Activated effector memory CD4-positive, alpha-beta T cell treated with anti-CD3 and anti-CD28 coated beads, Interleukin-2, amount 50 U/mL, for 16 hours (primary cell): Measurements from ENCODE around the gene ORC4.

Experiments used
- DNase-seq: peaks from one replicate; pipeline ENCODE4 v3.0.0-alpha.2; 2020

Gene ORC4

GRCh38 chr2:148020111-148021058 lies at the start of gene ORC4:
ORC4 (minus strand) TSS chr2:148020737; CDS start chr2:147975958, 44,779 bp downstream.
- peak; percentile 98 for DNase-seq

- DNase-seq, result no peak
Observed at GRCh38 chr2:148067801-148068200, 47.3 kb upstream of the ORC4 start.

GRCh38 chr2:148065936-148066335 lies 45.4 kb upstream of the ORC4 start:
- no peak for DNase-seq

- no peak for DNase-seq
Observed at GRCh38 chr2:148063633-148064032, 43.1 kb upstream of the ORC4 start.

GRCh38 chr2:148058641-148059040 lies 38.1 kb upstream of the ORC4 start:
- no peak for DNase-seq

- DNase-seq, result no peak
Observed at GRCh38 chr2:148052687-148053086, 32.1 kb upstream of the ORC4 start.

GRCh38 chr2:148049284-148049683 lies 28.7 kb upstream of the ORC4 start:
- no peak for DNase-seq

GRCh38 chr2:148048475-148049221 lies 28.1 kb upstream of the ORC4 start:
- no peak for DNase-seq

- DNase-seq, result no peak
Observed at GRCh38 chr2:148046802-148047201, 26.3 kb upstream of the ORC4 start.

- no peak for DNase-seq
Observed at GRCh38 chr2:148044322-148044721, 23.8 kb upstream of the ORC4 start.

GRCh38 chr2:148042219-148042618 lies 21.7 kb upstream of the ORC4 start:
- DNase-seq, result no peak

- DNase-seq, result no peak
Observed at GRCh38 chr2:148039783-148040182, 19.2 kb upstream of the ORC4 start.

GRCh38 chr2:148032215-148032614 lies 11.7 kb upstream of the ORC4 start:
- no peak for DNase-seq

- DNase-seq, result no peak
Observed at GRCh38 chr2:148031152-148031551, 10.6 kb upstream of the ORC4 start.

GRCh38 chr2:148028781-148029180 lies 8.2 kb upstream of the ORC4 start:
- no peak for DNase-seq

GRCh38 chr2:148027822-148028221 lies 7.3 kb upstream of the ORC4 start:
- DNase-seq, result no peak

- DNase-seq, result no peak
Observed at GRCh38 chr2:148026573-148026972, 6.0 kb upstream of the ORC4 start.

- DNase-seq, result no peak
Observed at GRCh38 chr2:148023861-148024260, 3.3 kb upstream of the ORC4 start.

GRCh38 chr2:148022882-148023281 lies 2.3 kb upstream of the ORC4 start:
- no peak for DNase-seq

GRCh38 chr2:148022351-148022750 lies 1.8 kb upstream of the ORC4 start:
- DNase-seq, result no peak

GRCh38 chr2:148021886-148022285 lies 1.3 kb upstream of the ORC4 start:
- DNase-seq, result no peak

- DNase-seq, result peak; percentile 85
Observed at GRCh38 chr2:148021059-148021861, 723 bp upstream of the ORC4 start, which contains the start of gene MBD5. MBD5 (plus strand) TSS chr2:148021091.

GRCh38 chr2:148014616-148015015 lies 5.9 kb downstream of the ORC4 start:
- DNase-seq, result no peak
